Dendritic cell treated with granulocyte-macrophage colony-stimulating factor and Interleukin-4, amounts not matched to agents 40 ng/mL and 50 ng/mL, for 4 days (primary cell): ENCODE results near the gene NDUFS8.

Experiments used
- H3K27ac Mint-ChIP-seq: one replicate; pipeline ENCODE4 v1.8.0; 2022; ENCODE audit warnings: mild to moderate bottlenecking, mixed read lengths
- H3K27me3 Mint-ChIP-seq: one replicate; pipeline ENCODE4 v1.8.0; 2022; ENCODE audit warnings: mild to moderate bottlenecking, mixed read lengths
- H3K36me3 Mint-ChIP-seq: one replicate; pipeline ENCODE4 v1.8.0; 2022; ENCODE audit warnings: low read depth, mixed read lengths
- H3K4me1 Mint-ChIP-seq: one replicate; pipeline ENCODE4 v1.8.0; 2022; ENCODE audit warnings: low read depth, mixed read lengths
- H3K4me3 Mint-ChIP-seq: one replicate; pipeline ENCODE4 v1.8.0; 2022; ENCODE audit warnings: mild to moderate bottlenecking, moderate library complexity, mixed read lengths
- H3K9me3 Mint-ChIP-seq: one replicate; pipeline ENCODE4 v1.8.0; 2022; ENCODE audit warnings: mixed read lengths
- intact Hi-C: fragments of 100-400 bp; cut with micrococcal nuclease; formaldehyde crosslinking; loops from one replicate; pipeline ENCODE4 v1.15.0; 2022

The NDUFS8 gene

GRCh38 chr11:67996622-67997474 lies 33.6 kb upstream of the NDUFS8 start:
- intact Hi-C loops, result loop anchor here (2.0 to 5.0 kb wide), 2 partner anchors 14 to 40 kb away; partner anchors contain the start of genes ALDH3B1 and TCIRG1
- Mint-ChIP-seq H3K4me3 (peak overlapping the region; percentile 51), H3K36me3 (peaks cover 97% of the 10 kb centered on the region), H3K27me3 (peaks cover under 1% of the 10 kb centered on the region), H3K9me3 (no peaks in the 10 kb centered on the region), H3K27ac (peak overlapping the region; percentile 78), H3K4me1 (peaks cover 72% of the 10 kb centered on the region)

- peaks cover 97% of the 10 kb centered on the region for H3K36me3 Mint-ChIP-seq
- peaks cover 76% of the 10 kb centered on the region for H3K4me1 Mint-ChIP-seq
- no peaks in the 10 kb centered on the region for H3K9me3 Mint-ChIP-seq
- H3K27ac Mint-ChIP-seq, result peak overlapping the region; percentile 78
- peak overlapping the region; percentile 51 for H3K4me3 Mint-ChIP-seq
- intact Hi-C loops, result loop anchor here (2.0 to 5.0 kb wide), 2 partner anchors 13 to 40 kb away; partner anchors contain the start of genes ALDH3B1 and TCIRG1
- no peaks in the 10 kb centered on the region for H3K27me3 Mint-ChIP-seq
Observed at GRCh38 chr11:67997475-67997921, 33.0 kb upstream of the NDUFS8 start.

- intact Hi-C loops, result loop anchor here (5.0 kb wide), 1 partner anchor 39 kb away; the partner anchor contains the start of gene TCIRG1
- Mint-ChIP-seq H3K27ac (peak overlapping the region; percentile 78), H3K27me3 (no peaks in the 10 kb centered on the region), H3K36me3 (peaks cover 95% of the 10 kb centered on the region), H3K4me3 (no peak overlapping the region), H3K9me3 (no peaks in the 10 kb centered on the region), H3K4me1 (peaks cover 83% of the 10 kb centered on the region)
Observed at GRCh38 chr11:67998150-67999045, 32.1 kb upstream of the NDUFS8 start.

GRCh38 chr11:67999201-67999629 lies 31.3 kb upstream of the NDUFS8 start:
- Mint-ChIP-seq H3K9me3 (no peaks in the 10 kb centered on the region), H3K36me3 (peaks cover 87% of the 10 kb centered on the region), H3K27ac (peak overlapping the region; percentile 78), H3K4me3 (no peak overlapping the region), H3K4me1 (peaks cover 79% of the 10 kb centered on the region), H3K27me3 (no peaks in the 10 kb centered on the region)
- intact Hi-C loops, result loop anchor here (5.0 kb wide), 1 partner anchor 38 kb away; the partner anchor contains the start of gene TCIRG1

GRCh38 chr11:67999704-68000103 lies 30.8 kb upstream of the NDUFS8 start:
- H3K27ac Mint-ChIP-seq, result no peak overlapping the region

GRCh38 chr11:68002575-68002937 lies 27.9 kb upstream of the NDUFS8 start:
- H3K4me1 Mint-ChIP-seq, result peaks cover 77% of the 10 kb centered on the region
- peak overlapping the region; percentile 87 for H3K4me3 Mint-ChIP-seq
- peak overlapping the region; percentile 72 for H3K27ac Mint-ChIP-seq
- intact Hi-C loops, result no loop called here
- H3K9me3 Mint-ChIP-seq, result no peaks in the 10 kb centered on the region
- H3K27me3 Mint-ChIP-seq, result no peaks in the 10 kb centered on the region
- H3K36me3 Mint-ChIP-seq, result peaks cover 54% of the 10 kb centered on the region

More at GRCh38 chr11:67999704-68000103, 30.8 kb upstream of the NDUFS8 start:
- intact Hi-C loops, result loop anchor here (5.0 kb wide), 1 partner anchor 38 kb away; the partner anchor contains the start of gene TCIRG1
- Mint-ChIP-seq H3K27me3 (no peaks in the 10 kb centered on the region), H3K4me1 (peaks cover 79% of the 10 kb centered on the region), H3K9me3 (no peaks in the 10 kb centered on the region), H3K4me3 (no peak overlapping the region), H3K36me3 (peaks cover 82% of the 10 kb centered on the region)

GRCh38 chr11:68002938-68003845 lies 27.3 kb upstream of the NDUFS8 start:
- Mint-ChIP-seq H3K27me3 (no peaks in the 10 kb centered on the region), H3K36me3 (peaks cover 47% of the 10 kb centered on the region), H3K27ac (peak overlapping the region; percentile 72), H3K4me3 (peak overlapping the region; percentile 87), H3K4me1 (peaks cover 74% of the 10 kb centered on the region), H3K9me3 (no peaks in the 10 kb centered on the region)
- intact Hi-C loops, result no loop called here

GRCh38 chr11:68003846-68004550 lies 26.5 kb upstream of the NDUFS8 start, which contains the start of gene UNC93B1:
Gene UNC93B1 (minus strand): TSS chr11:68004097. CDS start chr11:68004043, 54 bp downstream.
- no peaks in the 10 kb centered on the region for H3K9me3 Mint-ChIP-seq

GRCh38 chr11:68004551-68005335 lies 25.7 kb upstream of the NDUFS8 start:
- intact Hi-C loops, result no loop called here
- Mint-ChIP-seq H3K27me3 (no peaks in the 10 kb centered on the region), H3K36me3 (peaks cover 32% of the 10 kb centered on the region), H3K4me1 (peaks cover 74% of the 10 kb centered on the region), H3K4me3 (peak overlapping the region; percentile 70), H3K9me3 (no peaks in the 10 kb centered on the region), H3K27ac (peak overlapping the region; percentile 72)

More at GRCh38 chr11:68003846-68004550, 26.5 kb upstream of the NDUFS8 start, which contains the start of gene UNC93B1:
- Mint-ChIP-seq H3K4me1 (peaks cover 74% of the 10 kb centered on the region), H3K4me3 (peak within 1 kb of the TSS; percentile 87), H3K27me3 (no peaks in the 10 kb centered on the region), H3K36me3 (peaks cover 39% of the 10 kb centered on the region), H3K27ac (peak within 1 kb of the TSS; percentile 72)
- intact Hi-C loops, result no loop called here

- H3K27ac Mint-ChIP-seq, result no peak overlapping the region
- H3K27me3 Mint-ChIP-seq, result no peaks in the 10 kb centered on the region
- peaks cover 25% of the 10 kb centered on the region for H3K36me3 Mint-ChIP-seq
- H3K4me1 Mint-ChIP-seq, result peaks cover 83% of the 10 kb centered on the region
- H3K4me3 Mint-ChIP-seq, result no peak overlapping the region
- no peaks in the 10 kb centered on the region for H3K9me3 Mint-ChIP-seq
- intact Hi-C loops, result no loop called here
Observed at GRCh38 chr11:68006606-68007166, 23.8 kb upstream of the NDUFS8 start.

GRCh38 chr11:68007498-68008380 lies 22.7 kb upstream of the NDUFS8 start:
- Mint-ChIP-seq H3K4me3 (no peak overlapping the region), H3K4me1 (peaks cover 83% of the 10 kb centered on the region), H3K27me3 (no peaks in the 10 kb centered on the region), H3K9me3 (no peaks in the 10 kb centered on the region), H3K36me3 (peaks cover 16% of the 10 kb centered on the region), H3K27ac (peak overlapping the region; percentile 99)
- intact Hi-C loops, result no loop called here
